ENCODE results near the gene DNAJB1.
"Not testable (repeated sequence)": the region's sequence is repeated elsewhere in the genome, so short reads cannot be mapped to it uniquely, and the experiment has no call there.

DNA sequence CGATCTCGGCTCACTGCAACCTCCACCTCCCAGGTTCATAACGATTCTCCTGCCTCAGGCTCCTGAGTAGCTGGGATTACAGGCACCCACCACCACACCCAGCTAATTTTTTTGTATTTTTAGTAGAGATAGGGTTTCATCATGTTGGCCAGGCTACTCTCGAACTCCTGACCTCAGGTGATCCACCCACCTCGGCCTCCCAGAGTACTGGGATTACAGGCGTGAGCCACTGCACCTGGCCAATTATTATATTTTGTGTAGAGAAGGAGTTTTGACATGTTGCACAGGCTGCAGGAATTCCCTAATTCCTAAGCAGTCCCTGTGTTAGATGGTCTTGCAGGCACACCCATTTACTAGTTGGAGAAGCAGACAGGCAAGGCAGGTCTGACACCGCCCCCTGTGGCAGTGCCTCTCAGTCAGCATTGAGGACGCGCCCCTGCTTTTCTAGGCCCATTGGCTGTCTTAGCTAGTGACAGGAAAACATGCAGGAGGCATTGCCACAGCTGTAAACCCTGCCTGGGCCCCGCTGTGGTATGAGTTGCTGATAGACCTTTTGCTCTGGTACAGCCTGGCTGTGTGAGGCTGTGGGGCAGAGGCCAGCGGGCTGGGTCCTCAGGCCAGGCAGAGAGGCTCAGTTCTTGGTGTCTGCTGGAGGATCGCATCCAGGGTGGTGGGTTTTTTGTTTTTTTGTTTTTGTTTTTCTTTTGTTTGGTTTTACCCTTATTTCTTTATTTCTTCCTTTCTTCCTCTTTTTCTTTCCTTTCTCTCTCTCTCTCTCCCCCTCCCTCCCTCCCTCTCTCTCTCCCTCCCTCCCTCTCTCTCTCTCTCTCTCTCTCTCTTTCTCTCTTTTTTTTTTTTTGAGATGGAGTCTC, 33.2 kb upstream of the DNAJB1 start:
- not testable (repeated sequence) for TF ChIP-seq EZH2 (IDR thresholded peaks at IDR 0.05; ENCODE audit: insufficient read depth, poor library complexity, severe bottlenecking); EZH2phosphoT487 (IDR thresholded peaks at IDR 0.05; ENCODE audit: insufficient read depth, low read depth)

All from GM23248 (cell line).